Stimulated activated CD4-positive, alpha-beta T cell treated with anti-CD3 and anti-CD28 coated beads, Interleukin-15, amount 100 ng/mL, for 48 hours (primary cell): Measurements from ENCODE around the gene RNU5B-1.

Experiments
- DNase-seq, 2 donors: peaks; one replicate each; pipeline ENCODE4 v3.0.0-alpha.2; 2020; ENCODE audit warnings: low read depth in 2 of 2

The RNU5B-1 gene

GRCh38 chr15:65289261-65289854 lies 15.1 kb upstream of the RNU5B-1 start:
- DNase-seq, result no peak

DNA sequence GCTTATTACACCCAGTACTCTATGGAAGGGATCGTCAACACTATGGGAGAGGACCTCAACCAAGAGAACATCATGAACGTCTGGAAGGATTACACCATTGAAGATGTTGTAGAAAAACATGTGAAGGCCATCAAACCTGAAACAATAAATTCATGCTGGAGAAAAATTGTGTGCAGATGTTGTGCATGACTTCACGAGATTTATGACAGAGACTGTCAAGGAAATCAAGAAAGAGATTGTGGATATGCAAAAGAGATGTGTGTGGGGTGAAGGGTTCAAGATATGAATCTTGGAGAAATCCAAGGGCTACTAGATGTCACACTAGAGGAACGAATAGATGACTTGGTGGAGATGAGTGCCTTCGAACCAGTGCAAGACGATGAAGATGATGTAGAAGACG lies 14.2 kb upstream of the RNU5B-1 start:
- no peak for DNase-seq

GRCh38 chr15:65292938-65293518 lies 11.4 kb upstream of the RNU5B-1 start:
- no peak for DNase-seq

DNA sequence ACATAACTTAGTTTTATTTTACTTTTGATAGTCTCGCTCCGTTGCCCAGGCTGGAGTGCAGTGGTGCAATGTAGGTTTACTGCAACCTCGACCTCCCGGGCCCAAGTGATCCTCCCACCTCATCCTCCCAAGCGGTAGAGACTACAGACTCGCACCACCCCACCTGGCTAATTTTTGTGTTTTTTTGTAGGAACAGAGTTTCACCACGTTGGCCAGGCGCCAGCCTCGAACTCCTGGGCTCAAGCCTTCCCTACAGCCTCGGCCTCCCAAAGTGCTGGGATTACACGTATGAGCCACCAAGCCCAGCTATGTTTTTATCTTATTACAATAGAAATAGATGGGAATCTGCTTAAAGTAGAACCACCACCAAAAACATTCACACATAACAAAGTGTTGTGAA lies 5.7 kb upstream of the RNU5B-1 start:
- no peak for DNase-seq

- no peak for DNase-seq
These were observed 3.5 kb upstream of the RNU5B-1 start for GRCh38 chr15:65300924-65301441.

- DNase-seq, result no peak
These were observed 2.4 kb upstream of the RNU5B-1 start for GRCh38 chr15:65302061-65302460.

GRCh38 chr15:65303687-65304380 lies 643 bp upstream of the RNU5B-1 start:
- DNase-seq, result no peak

DNA sequence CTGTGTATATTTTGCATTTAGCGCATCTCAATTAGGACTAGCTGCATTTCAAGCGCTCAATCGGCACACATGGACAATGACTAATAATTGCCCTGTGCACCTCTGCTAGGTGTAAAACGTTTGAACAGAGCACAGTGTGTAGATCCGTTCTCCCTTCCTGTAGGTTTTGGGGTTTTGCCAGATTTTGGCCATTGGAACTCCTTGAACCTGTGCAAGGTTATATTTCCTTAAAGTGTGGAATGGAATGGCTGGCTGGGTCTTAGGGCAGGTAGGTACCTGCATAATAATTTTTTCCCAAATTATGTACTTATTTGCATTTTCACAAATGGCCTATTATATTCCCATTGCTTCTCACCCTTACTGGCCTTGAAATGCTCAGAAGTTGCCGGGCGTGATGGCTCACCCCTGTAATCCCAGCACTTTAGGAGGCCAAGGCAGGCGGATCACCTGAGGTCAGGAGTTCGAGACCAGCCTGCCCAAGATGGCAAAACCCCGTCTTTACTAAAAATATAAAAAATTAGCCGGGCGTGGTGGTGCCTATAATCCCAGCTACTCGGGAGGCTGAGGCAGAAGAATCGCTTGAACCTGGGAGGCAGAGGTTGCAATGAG lies 777 bp downstream of the RNU5B-1 start:
- DNase-seq, result no peak

GRCh38 chr15:65305776-65306175 lies 1.3 kb downstream of the RNU5B-1 start:
- no peak for DNase-seq

DNA sequence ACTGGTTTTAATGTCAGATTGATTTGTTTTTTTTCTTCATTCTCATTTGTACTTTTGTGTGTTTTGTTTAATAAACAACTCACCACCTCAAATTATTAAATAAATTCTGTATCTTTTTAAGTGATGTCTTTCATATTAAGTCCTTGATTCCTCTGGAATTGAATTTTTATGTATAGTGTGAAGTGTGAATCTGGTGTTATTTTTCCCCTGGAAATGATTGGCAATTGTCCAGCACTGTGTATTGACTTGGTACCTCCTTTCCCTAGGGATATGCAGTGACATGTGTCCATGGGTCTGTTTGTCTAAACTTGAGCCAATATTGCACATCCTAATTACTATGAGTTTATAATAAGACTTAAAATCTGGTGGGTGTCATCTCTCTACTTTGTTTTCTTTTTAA lies 2.1 kb downstream of the RNU5B-1 start:
- DNase-seq, result no peak

GRCh38 chr15:65307978-65308377 lies 3.5 kb downstream of the RNU5B-1 start:
- no peak for DNase-seq

DNA sequence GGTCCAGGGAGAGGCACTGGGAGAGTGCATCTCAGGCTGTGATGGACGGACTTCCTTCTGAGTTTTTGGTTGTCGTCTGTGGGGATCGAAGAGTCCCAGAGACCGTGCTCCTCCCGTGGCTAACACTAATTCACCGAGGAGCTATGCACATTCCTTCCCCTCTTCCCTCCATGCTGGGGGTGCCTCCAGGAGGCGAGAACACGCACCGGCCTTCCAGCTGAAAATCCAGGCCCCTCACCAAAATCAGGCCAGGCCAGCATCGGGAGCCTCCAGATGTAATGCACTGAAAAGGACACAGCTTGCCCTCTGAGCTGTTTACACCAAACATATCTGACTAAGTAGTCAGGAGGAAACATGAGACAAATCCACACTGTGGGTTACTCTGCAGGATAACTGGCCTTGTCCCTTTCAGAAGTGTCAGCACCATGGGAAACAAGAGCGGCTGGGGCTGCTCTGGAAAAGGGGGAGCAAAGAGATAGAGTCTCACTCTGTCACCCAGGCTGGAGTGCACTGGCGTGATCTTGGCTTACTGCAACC lies 5.5 kb downstream of the RNU5B-1 start:
- DNase-seq, result no peak

DNA sequence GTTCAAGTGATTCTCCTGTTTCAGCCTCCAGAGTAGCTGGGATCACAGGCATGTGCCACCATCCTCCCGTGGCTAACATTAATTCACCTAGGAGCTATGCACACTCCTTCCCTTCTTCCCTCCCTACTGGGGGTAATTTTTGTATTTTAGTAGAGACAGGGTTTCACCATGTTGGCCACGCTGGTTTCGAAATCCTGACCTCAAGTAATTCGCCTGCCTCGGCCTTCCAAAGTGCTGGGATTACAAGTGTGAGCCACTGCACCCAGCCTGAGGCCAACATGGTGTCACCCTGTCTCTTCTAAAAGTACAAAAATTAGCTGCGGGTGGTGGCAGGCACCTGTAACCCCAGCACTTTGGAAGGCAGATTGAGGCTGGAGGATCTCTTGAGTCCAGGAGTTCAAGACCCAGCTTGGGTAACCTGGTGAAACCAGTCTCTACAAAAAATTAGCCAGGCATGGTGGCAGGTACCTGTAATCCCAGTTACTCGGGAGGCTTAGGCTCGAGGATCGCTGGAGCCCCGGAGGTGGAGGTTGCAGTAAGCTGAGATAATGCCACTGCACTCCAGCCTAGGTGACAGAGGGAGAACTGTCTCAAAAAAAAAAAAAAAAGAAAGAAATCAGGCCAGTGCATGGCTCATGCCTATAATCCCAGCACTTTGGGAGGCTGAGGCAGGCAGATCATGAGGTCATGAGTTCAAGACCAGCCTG lies 6.1 kb downstream of the RNU5B-1 start:
- no peak for DNase-seq

DNA sequence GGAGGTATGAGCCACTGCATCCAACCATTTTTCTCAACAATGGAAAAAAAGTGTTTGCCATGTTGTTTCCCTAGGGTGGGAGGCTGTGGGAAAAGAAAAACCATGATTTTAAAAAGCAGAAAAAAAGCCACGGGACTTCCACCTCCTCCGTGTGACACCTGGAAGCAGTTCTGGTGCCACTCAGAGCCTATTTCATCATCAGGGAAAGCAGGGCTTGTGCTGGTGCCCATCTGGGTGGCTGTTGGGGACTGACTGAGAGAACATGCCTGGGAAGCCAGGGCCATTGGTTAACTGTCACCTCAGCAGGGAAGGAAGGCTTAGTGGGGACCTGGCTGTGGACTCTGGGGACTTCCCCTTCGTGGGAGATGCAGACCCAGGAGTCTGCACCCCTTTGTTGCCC lies 7.3 kb downstream of the RNU5B-1 start:
- DNase-seq, result no peak

DNA sequence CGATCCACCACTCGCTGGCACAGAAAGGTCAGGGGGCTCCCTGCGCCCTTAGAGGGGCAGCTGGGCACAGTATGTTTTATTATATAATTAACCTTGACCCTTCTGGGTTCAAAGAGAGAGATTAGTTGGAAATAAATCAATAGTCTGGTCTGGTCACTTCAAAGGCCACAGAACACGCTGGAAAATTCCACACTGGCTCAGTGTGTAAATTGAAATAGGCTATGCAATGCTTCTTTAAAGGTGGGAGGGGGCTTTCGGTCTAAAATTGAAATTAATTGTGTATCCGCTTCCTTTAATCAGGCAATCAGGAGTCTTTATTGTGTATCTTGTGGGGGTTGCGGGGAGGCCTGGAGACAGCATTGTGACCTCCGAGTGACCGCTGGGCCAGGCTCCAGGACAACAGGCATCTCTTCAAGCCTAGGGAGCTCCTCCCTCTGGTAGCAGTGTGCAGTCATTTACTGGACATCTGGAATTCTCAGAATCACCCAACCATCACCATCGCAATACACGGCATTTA lies 8.0 kb downstream of the RNU5B-1 start:
- DNase-seq, result no peak

GRCh38 chr15:65318870-65319356 lies 14.4 kb downstream of the RNU5B-1 start:
- peak; percentile 57 to 71 for DNase-seq

- DNase-seq, result no peak
These were observed 18.6 kb downstream of the RNU5B-1 start for GRCh38 chr15:65323071-65323511.

DNA sequence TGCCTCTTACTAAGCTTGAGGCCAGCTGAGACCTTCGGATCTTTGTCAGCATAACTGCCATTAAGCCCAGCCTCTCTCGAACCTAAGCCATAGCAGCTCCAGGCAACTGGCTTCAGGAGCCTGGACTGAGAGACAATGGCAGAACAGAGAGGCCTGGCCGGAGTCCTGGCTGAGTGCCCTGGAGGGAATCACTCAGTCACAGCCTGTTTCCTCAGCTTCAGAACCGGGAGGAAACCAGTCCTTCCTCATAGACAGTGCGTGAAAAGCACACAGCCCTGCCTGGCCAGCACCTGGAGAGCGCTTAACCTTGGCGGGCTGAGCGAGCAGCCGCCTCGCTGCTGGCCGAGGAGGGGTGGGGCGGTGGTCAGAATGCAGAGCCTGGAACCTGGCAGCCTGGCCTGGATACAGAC lies 21.6 kb downstream of the RNU5B-1 start:
- DNase-seq, result no peak

DNA sequence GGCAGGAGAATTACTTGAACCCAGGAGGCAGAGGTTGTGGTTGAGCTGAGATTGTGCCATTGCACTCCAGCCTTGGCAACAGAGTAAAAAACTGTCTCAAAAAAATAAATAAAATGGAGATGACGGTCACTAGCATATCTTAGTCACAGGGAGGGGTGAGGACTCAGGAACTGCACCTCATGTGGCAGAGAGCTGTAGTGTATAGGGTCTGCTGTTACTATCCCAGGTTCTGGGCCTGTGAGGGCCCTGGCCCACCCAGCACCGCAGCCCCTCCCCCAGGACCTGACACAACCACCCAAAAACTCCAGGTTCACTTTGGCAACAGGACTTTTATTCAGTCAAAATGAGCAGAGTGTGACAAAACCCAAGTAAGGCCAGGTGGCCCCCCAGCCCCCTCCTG lies 22.3 kb downstream of the RNU5B-1 start:
- DNase-seq, result no peak

- no peak for DNase-seq
These were observed 23.3 kb downstream of the RNU5B-1 start for GRCh38 chr15:65327651-65328393.
